Fibroblast of lung (primary cell): ENCODE data around the gene C1QC. TPM values are rescaled to one million over a fixed set of nuclear protein-coding genes. Genes with fewer than 3 reads are reported as not detected.
A peak's percentile ranks its signal among the peaks of the same experiment; 100 is the strongest.

Experiments
- DNase-seq, 2 donors: peaks; one replicate each; pipeline versions ENCODE4 v3.0.0 to v3.0.0-alpha.2; 2010; ENCODE audit warnings: low read depth in 2 of 2
- H2AFZ ChIP-seq: 2 replicates; pipeline ENCODE4 v1.5.1; 2012; ENCODE audit warnings: low read length, control low read depth, inconsistent platforms
- H3K27ac ChIP-seq: 2 replicates; pipeline ENCODE4 v1.5.1; 2011; ENCODE audit warnings: low read length, control low read depth; ENCODE audit not compliant: insufficient read depth
- H3K27me3 ChIP-seq: 2 replicates; pipeline ENCODE4 v1.5.1; 2011; ENCODE audit warnings: mild to moderate bottlenecking, low read length; ENCODE audit not compliant: control insufficient read depth, insufficient read depth
- H3K36me3 ChIP-seq: 2 replicates; pipeline ENCODE4 v1.5.1; 2011; ENCODE audit warnings: low read length; ENCODE audit not compliant: control insufficient read depth, insufficient read depth
- H3K4me1 ChIP-seq: 2 replicates; pipeline ENCODE4 v1.5.1; 2011; ENCODE audit warnings: low read length; ENCODE audit not compliant: control insufficient read depth, insufficient read depth; ENCODE audit errors: extremely low read depth
- H3K4me2 ChIP-seq: 2 replicates; pipeline ENCODE4 v1.5.1; 2011; ENCODE audit warnings: low read length, control low read depth; ENCODE audit not compliant: insufficient read depth; ENCODE audit errors: extremely low read depth
- H3K4me3 ChIP-seq, 4 experiments: fragments of 200-600 bp in 1 of 4; sonication (generic) in 1 of 4; replicated peaks in 1 of 4; 2 replicates each; pipeline ENCODE4 v1.5.1; 2011 to 2016; ENCODE audit warnings: low read length in 4 of 4, low read depth in 3 of 4, mild to moderate bottlenecking in 3 of 4, control low read depth in 2 of 4, inconsistent platforms in 1 of 4, mixed read lengths in 1 of 4; ENCODE audit not compliant: insufficient read depth in 1 of 4; ENCODE audit errors: control extremely low read depth in 1 of 4
- H3K79me2 ChIP-seq: 2 replicates; pipeline ENCODE4 v1.5.1; 2012; ENCODE audit warnings: mild to moderate bottlenecking, low read length, inconsistent platforms; ENCODE audit not compliant: control insufficient read depth, insufficient read depth
- H3K9ac ChIP-seq: 2 replicates; pipeline ENCODE4 v1.5.1; 2011; ENCODE audit warnings: mild to moderate bottlenecking, low read length, control low read depth; ENCODE audit not compliant: insufficient read depth
- H3K9me3 ChIP-seq: 2 replicates; pipeline ENCODE4 v1.5.1; 2012; ENCODE audit warnings: low read depth, low read length; ENCODE audit not compliant: control insufficient read depth, insufficient read depth
- H4K20me1 ChIP-seq: 2 replicates; pipeline ENCODE4 v1.5.1; 2011; ENCODE audit warnings: low read length; ENCODE audit not compliant: control insufficient read depth, insufficient read depth; ENCODE audit errors: extremely low read depth
- EZH2 ChIP-seq: IDR thresholded peaks from 2 replicates; pipeline ENCODE4 v1.5.1; 2012; ENCODE audit warnings: low read length, control low read depth, mild to moderate bottlenecking; ENCODE audit errors: missing control alignments
- polyA plus RNA-seq, 2 donors: library from polyadenylated mRNA; depleted of rRNA in 1 of 2; stranded (reverse) in 1 of 2; unstranded in 1 of 2; fragments of >200 nt; gene quantifications; 2 replicates each; pipeline ENCODE4 v1.2.1, GENCODE V29; 2011 to 2012; ENCODE audit warnings: missing spikeins in 1 of 2
- total RNA-seq: library from RNA; depleted of rRNA; stranded (reverse); fragments of >200 nt; gene quantifications from 2 replicates; pipeline ENCODE4 v1.2.1, GENCODE V29; 2014
- TF ChIP-seq, protein P1 (sequence below), 2 donors: IDR thresholded peaks in 1 of 2; conservative IDR thresholded peaks in 1 of 2; 1 replicate in 1 of 2; 2 replicates in 1 of 2; pipeline ENCODE4 v1.5.1; 2011 to 2012; ENCODE audit warnings: low read length in 2 of 2, control low read depth in 1 of 2, inconsistent platforms in 1 of 2, low read depth in 1 of 2, mild to moderate bottlenecking in 1 of 2

C1QC gene
- total and polyA plus RNA-seq, 2 donors (not counting 1 experiment from before 2014, with no cell fraction given): not detected

DNA sequence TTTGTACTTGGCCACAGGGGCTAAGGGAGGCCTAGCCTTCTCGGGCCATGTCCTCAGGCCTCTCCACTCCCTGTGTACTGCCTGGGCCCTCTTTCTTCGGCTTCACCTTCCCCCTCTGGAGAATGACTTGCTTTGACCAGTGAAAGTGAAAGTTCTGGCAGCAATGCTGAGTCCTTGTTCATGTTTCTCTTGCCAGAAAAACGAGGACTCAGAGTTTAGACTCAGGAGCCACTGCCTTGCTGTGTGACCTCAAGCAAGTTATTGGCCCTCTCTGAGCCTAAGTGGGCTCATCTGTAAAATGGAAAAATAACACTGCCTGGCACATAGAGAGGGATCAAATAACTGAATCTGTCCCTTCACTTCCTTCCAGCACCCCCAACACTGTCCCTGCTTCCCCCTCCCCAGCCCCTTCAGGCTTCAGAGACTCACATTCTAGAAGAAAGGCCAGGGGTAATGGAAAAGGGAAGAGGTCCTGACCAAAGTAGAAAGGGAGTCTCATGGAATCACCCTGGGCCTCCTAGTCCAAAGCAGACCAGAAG, 5.5 kb upstream of the C1QC start:
- Histone ChIP-seq H3K4me2 (no peak overlapping the region), H3K4me3 (no peak overlapping the region), H3K9ac (no peak overlapping the region), H2AFZ (no peak overlapping the region), H3K36me3 (no peaks in the 10 kb centered on the region), H3K79me2 (no peaks in the 10 kb centered on the region), H3K9me3 (no peaks in the 10 kb centered on the region), H3K4me1 (no peaks in the 10 kb centered on the region), H3K27ac (no peak overlapping the region), H3K27me3 (peaks cover 7% of the 10 kb centered on the region), H4K20me1 (no peaks in the 10 kb centered on the region)
- no peak for DNase-seq
- TF ChIP-seq EZH2: no peak
- TF ChIP-seq, protein P1, sequence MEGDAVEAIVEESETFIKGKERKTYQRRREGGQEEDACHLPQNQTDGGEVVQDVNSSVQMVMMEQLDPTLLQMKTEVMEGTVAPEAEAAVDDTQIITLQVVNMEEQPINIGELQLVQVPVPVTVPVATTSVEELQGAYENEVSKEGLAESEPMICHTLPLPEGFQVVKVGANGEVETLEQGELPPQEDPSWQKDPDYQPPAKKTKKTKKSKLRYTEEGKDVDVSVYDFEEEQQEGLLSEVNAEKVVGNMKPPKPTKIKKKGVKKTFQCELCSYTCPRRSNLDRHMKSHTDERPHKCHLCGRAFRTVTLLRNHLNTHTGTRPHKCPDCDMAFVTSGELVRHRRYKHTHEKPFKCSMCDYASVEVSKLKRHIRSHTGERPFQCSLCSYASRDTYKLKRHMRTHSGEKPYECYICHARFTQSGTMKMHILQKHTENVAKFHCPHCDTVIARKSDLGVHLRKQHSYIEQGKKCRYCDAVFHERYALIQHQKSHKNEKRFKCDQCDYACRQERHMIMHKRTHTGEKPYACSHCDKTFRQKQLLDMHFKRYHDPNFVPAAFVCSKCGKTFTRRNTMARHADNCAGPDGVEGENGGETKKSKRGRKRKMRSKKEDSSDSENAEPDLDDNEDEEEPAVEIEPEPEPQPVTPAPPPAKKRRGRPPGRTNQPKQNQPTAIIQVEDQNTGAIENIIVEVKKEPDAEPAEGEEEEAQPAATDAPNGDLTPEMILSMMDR (conservative IDR thresholded peaks at IDR 0.05 in 1 of 2, IDR thresholded peaks at IDR 0.05 in 1 of 2; ENCODE audit: low read depth in 1 of 2, low read length in 2 of 2): no peak

DNA sequence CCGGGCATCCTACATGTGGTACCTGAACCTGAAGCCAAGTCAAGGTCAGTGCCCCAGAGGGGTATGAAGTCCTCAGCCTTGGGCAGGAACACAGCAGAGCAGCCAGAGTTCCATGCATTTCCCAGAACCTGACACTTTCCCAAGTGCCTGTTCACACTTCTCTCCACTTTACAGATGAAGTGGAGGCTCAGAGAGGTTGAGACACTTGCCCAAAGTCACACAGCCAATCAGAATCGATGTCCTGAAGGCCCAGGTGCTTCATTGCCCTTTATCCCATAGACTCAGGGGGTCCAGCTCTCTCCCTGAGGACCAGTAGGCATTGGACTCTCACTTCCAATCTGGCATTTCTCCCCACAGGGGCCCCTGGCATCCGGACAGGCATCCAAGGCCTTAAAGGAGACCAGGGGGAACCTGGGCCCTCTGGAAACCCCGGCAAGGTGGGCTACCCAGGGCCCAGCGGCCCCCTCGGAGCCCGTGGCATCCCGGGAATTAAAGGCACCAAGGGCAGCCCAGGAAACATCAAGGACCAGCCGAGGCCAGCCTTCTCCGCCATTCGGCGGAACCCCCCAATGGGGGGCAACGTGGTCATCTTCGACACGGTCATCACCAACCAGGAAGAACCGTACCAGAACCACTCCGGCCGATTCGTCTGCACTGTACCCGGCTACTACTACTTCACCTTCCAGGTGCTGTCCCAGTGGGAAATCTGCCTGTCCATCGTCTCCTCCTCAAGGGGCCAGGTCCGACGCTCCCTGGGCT, 4.8 kb upstream of the C1QC start:
- H3K4me2 ChIP-seq: no peak overlapping the region
- H3K4me1 ChIP-seq: no peaks in the 10 kb centered on the region
- no peaks in the 10 kb centered on the region for H4K20me1 ChIP-seq
- H3K27ac ChIP-seq: no peak overlapping the region
- TF ChIP-seq, protein P1 (conservative IDR thresholded peaks at IDR 0.05 in 1 of 2, IDR thresholded peaks at IDR 0.05 in 1 of 2; ENCODE audit: low read depth in 1 of 2, low read length in 2 of 2): no peak
- TF ChIP-seq EZH2: no peak
- peaks cover 1% of the 10 kb centered on the region for H3K27me3 ChIP-seq
- H2AFZ ChIP-seq: no peak overlapping the region
- no peak overlapping the region for H3K4me3 ChIP-seq
- H3K36me3 ChIP-seq: no peaks in the 10 kb centered on the region
- no peak for DNase-seq
- H3K79me2 ChIP-seq: no peaks in the 10 kb centered on the region
- no peaks in the 10 kb centered on the region for H3K9me3 ChIP-seq
- no peak overlapping the region for H3K9ac ChIP-seq

DNA sequence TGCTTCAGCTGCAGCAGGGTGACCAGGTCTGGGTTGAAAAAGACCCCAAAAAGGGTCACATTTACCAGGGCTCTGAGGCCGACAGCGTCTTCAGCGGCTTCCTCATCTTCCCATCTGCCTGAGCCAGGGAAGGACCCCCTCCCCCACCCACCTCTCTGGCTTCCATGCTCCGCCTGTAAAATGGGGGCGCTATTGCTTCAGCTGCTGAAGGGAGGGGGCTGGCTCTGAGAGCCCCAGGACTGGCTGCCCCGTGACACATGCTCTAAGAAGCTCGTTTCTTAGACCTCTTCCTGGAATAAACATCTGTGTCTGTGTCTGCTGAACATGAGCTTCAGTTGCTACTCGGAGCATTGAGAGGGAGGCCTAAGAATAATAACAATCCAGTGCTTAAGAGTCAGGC, 4.1 kb upstream of the C1QC start:
- Histone ChIP-seq H3K9me3 (no peaks in the 10 kb centered on the region), H3K4me3 (no peak overlapping the region), H4K20me1 (no peaks in the 10 kb centered on the region), H3K36me3 (no peaks in the 10 kb centered on the region), H3K4me1 (no peaks in the 10 kb centered on the region), H3K27me3 (no peaks in the 10 kb centered on the region), H3K27ac (no peak overlapping the region), H3K79me2 (no peaks in the 10 kb centered on the region), H3K9ac (no peak overlapping the region), H3K4me2 (no peak overlapping the region), H2AFZ (no peak overlapping the region)
- TF ChIP-seq, protein P1 (conservative IDR thresholded peaks at IDR 0.05 in 1 of 2, IDR thresholded peaks at IDR 0.05 in 1 of 2; ENCODE audit: low read depth in 1 of 2, low read length in 2 of 2): no peak
- no peak for TF ChIP-seq EZH2
- peak; percentile 34 to 62 for DNase-seq
